Endothelial cell of umbilical vein (primary cell): ENCODE data around the gene UPF1. TPM values are rescaled to one million over a fixed set of nuclear protein-coding genes. Genes with fewer than 3 reads are reported as not detected.

ENCODE experiments used
- BruUV-seq: library from RNA; stranded (reverse); fragments of 400-500 nt; replicated peaks from 2 replicates; lab custom pipeline; 2021; lab: Mats Ljungman, UMichigan
- CTCF ChIA-PET: fragments of 300-600, 350-600 bp; sonication (Branson Sonifier 250); formaldehyde crosslinking; loops from one replicate; lab custom pipeline; 2021; ENCODE audit warnings: antibody characterized with exemption, inconsistent platforms; lab: Charles Lee
- POLR2A ChIA-PET: fragments of 300-600, 350-600 bp; sonication (Branson Sonifier 250); formaldehyde crosslinking; loops from one replicate; lab custom pipeline; 2021; ENCODE audit warnings: antibody characterized with exemption, inconsistent platforms; lab: Charles Lee
- DNase-seq: peaks from one replicate; pipeline ENCODE4 v3.0.0-alpha.2; 2011; ENCODE audit warnings: low read depth, low spot score
- FAIRE-seq: peaks from 2 replicates; lab custom pipeline; 2011; peaks lifted over from hg19 to GRCh38; lab: Jason Lieb, UNC
- H2AFZ ChIP-seq: 2 replicates; pipeline ENCODE4 v1.6.0; 2012; ENCODE audit warnings: low read depth, low read length, control low read depth, inconsistent platforms
- H3K27ac ChIP-seq: 2 replicates; pipeline ENCODE4 v1.5.1; 2011; ENCODE audit warnings: low read depth, mild to moderate bottlenecking, control low read depth, low read length, moderate library complexity; ENCODE audit not compliant: insufficient read depth
- H3K27me3 ChIP-seq, 2 experiments: 2 replicates each; pipeline versions ENCODE4 v1.6.0 to v1.6.1; 2011; ENCODE audit warnings: low read length in 2 of 2, mixed read lengths in 1 of 2; ENCODE audit not compliant: control insufficient read depth in 2 of 2, insufficient read depth in 2 of 2
- H3K36me3 ChIP-seq, 2 experiments: 2 replicates in 1 of 2; 3 replicates in 1 of 2; pipeline ENCODE4 v1.5.1; 2011; ENCODE audit warnings: low read length in 2 of 2, mild to moderate bottlenecking in 1 of 2, moderate library complexity in 1 of 2; ENCODE audit not compliant: control insufficient read depth in 2 of 2, insufficient read depth in 2 of 2; ENCODE audit errors: extremely low read depth in 1 of 2
- H3K4me1 ChIP-seq: 3 replicates; pipeline ENCODE4 v1.5.1; 2011; ENCODE audit warnings: mild to moderate bottlenecking, low read length; ENCODE audit not compliant: control insufficient read depth, insufficient read depth; ENCODE audit errors: extremely low read depth
- H3K4me2 ChIP-seq: 2 replicates; pipeline ENCODE4 v1.6.1; 2011; ENCODE audit warnings: low read length, control low read depth, mixed read lengths; ENCODE audit not compliant: insufficient read depth
- H3K4me3 ChIP-seq, 3 experiments: fragments of 200-600 bp in 1 of 3; sonication (generic), shearing (Covaris generic) in 1 of 3; replicated peaks in 1 of 3; 2 replicates each; pipeline ENCODE4 v1.5.1; 2011 to 2016; ENCODE audit warnings: control low read depth in 3 of 3, low read length in 3 of 3, mild to moderate bottlenecking in 2 of 3, inconsistent platforms in 1 of 3, low read depth in 1 of 3, moderate library complexity in 1 of 3; ENCODE audit not compliant: insufficient read depth in 1 of 3
- H3K79me2 ChIP-seq: 2 replicates; pipeline ENCODE4 v1.6.0; 2012; ENCODE audit warnings: low read length, inconsistent platforms; ENCODE audit not compliant: control insufficient read depth, insufficient read depth
- H3K9ac ChIP-seq: replicated peaks from 2 replicates; pipeline ENCODE3; 2011; ENCODE audit warnings: low read length, control low read depth; ENCODE audit not compliant: insufficient read depth; ENCODE audit errors: extremely low read depth
- H3K9me1 ChIP-seq: replicated peaks from 3 replicates; pipeline ENCODE4 v1.6.0; 2011; ENCODE audit warnings: mild to moderate bottlenecking, low read length; ENCODE audit not compliant: control insufficient read depth, insufficient read depth; ENCODE audit errors: extremely low read depth
- H3K9me3 ChIP-seq: replicated peaks from 2 replicates; pipeline ENCODE4 v1.5.1; 2012; ENCODE audit warnings: low read length, inconsistent platforms; ENCODE audit not compliant: control insufficient read depth, insufficient read depth
- H4K20me1 ChIP-seq: replicated peaks from 2 replicates; pipeline ENCODE3; 2011; ENCODE audit warnings: mild to moderate bottlenecking, low read length; ENCODE audit not compliant: control insufficient read depth, insufficient read depth; ENCODE audit errors: extremely low read depth
- CTCF ChIP-seq, 2 donors: IDR thresholded peaks; 1 replicate in 1 of 2; 2 replicates in 1 of 2; pipeline ENCODE4 v1.5.1; 2011; ENCODE audit warnings: low read length in 2 of 2, mild to moderate bottlenecking in 2 of 2, moderate library complexity in 2 of 2, control low read depth in 1 of 2, inconsistent platforms in 1 of 2, low read depth in 1 of 2; ENCODE audit not compliant: insufficient read depth in 1 of 2; ENCODE audit errors: extremely low read depth in 1 of 2
- EZH2 ChIP-seq: IDR thresholded peaks from 2 replicates; pipeline ENCODE4 v1.6.1; 2012; ENCODE audit warnings: borderline replicate concordance, low read depth, mild to moderate bottlenecking, moderate library complexity, low read length, inconsistent platforms; ENCODE audit not compliant: severe bottlenecking
- FOS ChIP-seq: IDR thresholded peaks from 2 replicates; pipeline ENCODE4 v1.6.1; 2011; ENCODE audit warnings: mild to moderate bottlenecking, low read length, moderate library complexity, borderline replicate concordance; ENCODE audit not compliant: insufficient read depth
- GATA2 ChIP-seq: IDR thresholded peaks from 2 replicates; pipeline ENCODE4 v1.7.0; 2011; ENCODE audit warnings: low read depth, mild to moderate bottlenecking, moderate library complexity, mixed read lengths, low read length; ENCODE audit not compliant: insufficient read length, insufficient read depth
- JUN ChIP-seq: IDR thresholded peaks from 2 replicates; pipeline ENCODE4 v1.6.1; 2011; ENCODE audit warnings: borderline replicate concordance, low read depth; ENCODE audit not compliant: insufficient read length, insufficient read depth
- MYC ChIP-seq: IDR thresholded peaks from one replicate; pipeline ENCODE4 v1.6.1; 2011; ENCODE audit warnings: mild to moderate bottlenecking, low read depth, low read length
- dilution Hi-C: fragments of 300-500 bp; cut with MboI; formaldehyde crosslinking; loops from one replicate; pipeline ENCODE4 v1.15.0; 2019; ENCODE audit warnings: low sequenced_read_pairs; ENCODE audit not compliant: extremely low pct_ligation_motif_present
- intact Hi-C: fragments of 100-400 bp; cut with micrococcal nuclease; formaldehyde crosslinking; loops from one replicate; pipeline ENCODE4 v1.10.0; 2022
- polyA plus RNA-seq, 4 experiments: library from polyadenylated mRNA; depleted of rRNA in 3 of 4; stranded (reverse) in 3 of 4; unstranded in 1 of 4; fragments of >200 nt; gene quantifications; 2 replicates each; pipeline versions ENCODE4 v1.2.1 to v1.2.3, GENCODE V29; 2011 to 2012; ENCODE audit warnings: missing spikeins in 1 of 4
- total RNA-seq: library from RNA; stranded (reverse); gene quantifications from 2 replicates; pipeline ENCODE4 v1.2.3, GENCODE V29; 2021

UPF1 gene
- total and polyA plus RNA-seq, 2 donors (not counting 3 experiments of a cell fraction or from before 2014, with no cell fraction given): 65.9 to 68.2 TPM

- dilution Hi-C loops: no loop called here
These were observed 38.2 kb downstream of the UPF1 start for GRCh38 chr19:18869781-18870530.

More at GRCh38 chr19:18869781-18870530, 38.2 kb downstream of the UPF1 start:
- intact Hi-C loops: loop anchor here (5.0 to 10.0 kb wide), 2 partner anchors 45 to 117 kb away; partner anchors contain the start of genes COPE and DDX49
- H3K27ac ChIP-seq: no peak overlapping the region
- no peaks in the 10 kb centered on the region for H4K20me1 ChIP-seq
- no peak for DNase-seq
- no peaks in the 10 kb centered on the region for H3K9me1 ChIP-seq
- peaks cover 11 to 16% of the 10 kb centered on the region in 2 experiments for H3K36me3 ChIP-seq
- no peak overlapping the region for H2AFZ ChIP-seq
- no peak for TF ChIP-seq FOS
- no peak for TF ChIP-seq CTCF (IDR thresholded peaks at IDR 0.05; ENCODE audit: extremely low read depth in 1 of 2, insufficient read depth in 1 of 2, low read depth in 1 of 2, low read length in 2 of 2)
- TF ChIP-seq JUN: no peak
- TF ChIP-seq MYC: no peak
- TF ChIP-seq GATA2: no peak
- peak; percentile 71 for TF ChIP-seq EZH2
- H3K4me2 ChIP-seq: no peak overlapping the region
- no peaks in the 10 kb centered on the region for H3K9me3 ChIP-seq
- H3K9ac ChIP-seq: no peak overlapping the region
- ChIA-PET POLR2A (no interaction called here), CTCF (interaction anchor here (1.4 kb wide), 1 partner anchor 276 kb away, joined by 4 read pairs; no protein-coding TSS in a partner anchor)
- H3K4me3 ChIP-seq: no peak overlapping the region
- BruUV-seq: no TSS peak
- FAIRE-seq: no peak
- no peaks in the 10 kb centered on the region for H3K4me1 ChIP-seq
- H3K79me2 ChIP-seq: no peaks in the 10 kb centered on the region
- peaks cover 5 to 11% of the 10 kb centered on the region in 2 experiments for H3K27me3 ChIP-seq
